Panc1 (cell line): Measurements from ENCODE around the gene SLC8B1. TPM values are rescaled to one million over a fixed set of nuclear protein-coding genes. Genes with fewer than 3 reads are reported as not detected.

Experiments
- ATAC-seq: fragments of 200-7000 bp; cut with Tn5 transposase; 2 replicates; pipeline ENCODE4 v1.9.1; 2020; ENCODE audit warnings: mild to moderate bottlenecking, moderate library complexity
- BruUV-seq: library from RNA; stranded (reverse); fragments of 400-500 nt; replicated peaks from 2 replicates; lab custom pipeline; 2021; lab: Mats Ljungman, UMichigan
- CTCF ChIA-PET: fragments of 300-600 bp; sonication (Branson Sonifier 250); formaldehyde crosslinking; loops from one replicate; lab custom pipeline; 2022; ENCODE audit warnings: antibody characterized with exemption; lab: Charles Lee
- POLR2A ChIA-PET: fragments of 300-600 bp; sonication (Branson Sonifier 250); formaldehyde crosslinking; loops from one replicate; lab custom pipeline; 2022; ENCODE audit warnings: antibody characterized with exemption; lab: Charles Lee
- DNase-seq: peaks from one replicate; pipeline ENCODE4 v3.0.0-alpha.2; 2010; ENCODE audit warnings: low read depth, low spot score
- H3K27ac ChIP-seq: 2 replicates; pipeline ENCODE4 v1.5.1; 2011; ENCODE audit warnings: mild to moderate bottlenecking, low read length, inconsistent platforms
- H3K27me3 ChIP-seq: fragments of 200-500 bp; sonication (Bioruptor generic); 2 replicates; pipeline ENCODE4 v1.6.0; 2014; ENCODE audit warnings: low read length, inconsistent platforms; ENCODE audit not compliant: control insufficient read depth, insufficient read depth
- H3K36me3 ChIP-seq: fragments of 200-500 bp; sonication (Bioruptor generic); 2 replicates; pipeline ENCODE4 v1.5.1; 2014; ENCODE audit warnings: inconsistent platforms, mild to moderate bottlenecking, low read length, moderate library complexity; ENCODE audit not compliant: control insufficient read depth, insufficient read depth
- H3K4me1 ChIP-seq: 2 replicates; pipeline ENCODE4 v1.5.1; 2011; ENCODE audit warnings: inconsistent platforms, mild to moderate bottlenecking, low read length, moderate library complexity; ENCODE audit not compliant: control insufficient read depth, insufficient read depth
- H3K4me3 ChIP-seq, 2 experiments: 2 replicates each; pipeline ENCODE4 v1.5.1; 2011 to 2012; ENCODE audit warnings: low read depth in 2 of 2, low read length in 2 of 2, mild to moderate bottlenecking in 2 of 2, inconsistent platforms in 1 of 2, moderate library complexity in 1 of 2
- H3K9me3 ChIP-seq: fragments of 200-500 bp; sonication (Bioruptor generic); 2 replicates; pipeline ENCODE4 v1.5.1; 2014; ENCODE audit warnings: low read depth, mild to moderate bottlenecking, inconsistent platforms, low read length, moderate library complexity; ENCODE audit not compliant: control insufficient read depth, insufficient read depth
- CTCF ChIP-seq: fragments of 450-650 bp; IDR thresholded peaks from 2 replicates; pipeline ENCODE4 v1.5.1; 2017; ENCODE audit warnings: mild to moderate bottlenecking
- POLR2AphosphoS5 ChIP-seq: IDR thresholded peaks from 2 replicates; pipeline ENCODE4 v1.6.1; 2012; ENCODE audit warnings: mild to moderate bottlenecking, low read depth, low read length, moderate library complexity
- REST ChIP-seq, 2 experiments: IDR thresholded peaks; 2 replicates each; pipeline ENCODE4 v1.6.1; 2011 to 2012; ENCODE audit warnings: low read depth in 2 of 2, control low read depth in 1 of 2, low read length in 1 of 2, mild to moderate bottlenecking in 1 of 2, moderate library complexity in 1 of 2; ENCODE audit not compliant: insufficient read depth in 1 of 2
- SIN3A ChIP-seq: IDR thresholded peaks from 2 replicates; pipeline ENCODE4 v1.6.1; 2012; ENCODE audit warnings: low read depth, mild to moderate bottlenecking, low read length, moderate library complexity, borderline replicate concordance; ENCODE audit not compliant: insufficient read depth
- TCF7L2 ChIP-seq: IDR thresholded peaks from 2 replicates; pipeline ENCODE4 v1.6.1; 2011; ENCODE audit warnings: mild to moderate bottlenecking, low read depth, low read length, inconsistent platforms
- in situ Hi-C: cut with HindIII; loops from 2 replicates; pipeline ENCODE4 v1.10.0; 2016; ENCODE audit warnings: low sequenced_read_pairs, low pct_unique_long_range_greater_than_20kb
- intact Hi-C: fragments of 100-400 bp; cut with micrococcal nuclease; formaldehyde crosslinking; loops from one replicate; pipeline ENCODE4 v1.10.0; 2022; ENCODE audit not compliant: unreplicated experiment
- total RNA-seq: library from RNA; stranded (reverse); gene quantifications from one replicate; pipeline ENCODE4 v1.2.1, GENCODE V29; 2021; ENCODE audit not compliant: unreplicated experiment

The SLC8B1 gene
- total RNA-seq, 1 experiment from 2014 or later = 26.7 TPM

GRCh38 chr12:113276946-113277500 lies 57.9 kb downstream of the SLC8B1 start:
- ATAC-seq (no peak), DNase-seq (no peak)
- BruUV-seq = no TSS peak
- Histone ChIP-seq H3K9me3 (no peaks in the 10 kb centered on the region), H3K4me1 (no peaks in the 10 kb centered on the region), H3K27ac (no peak overlapping the region), H3K4me3 (no peak overlapping the region), H3K27me3 (no peaks in the 10 kb centered on the region), H3K36me3 (no peaks in the 10 kb centered on the region)
- intact Hi-C loops (no loop called here), in situ Hi-C loops (no loop called here)
- no peak for TF ChIP-seq SIN3A
- CTCF ChIA-PET = no interaction called here
- POLR2A ChIA-PET = no interaction called here

GRCh38 chr12:113276306-113276705 lies 58.6 kb downstream of the SLC8B1 start:
- intact Hi-C loops (no loop called here), in situ Hi-C loops (no loop called here)
- DNase-seq = no peak
- no peaks in the 10 kb centered on the region for H3K4me1 ChIP-seq
- H3K27me3 ChIP-seq = no peaks in the 10 kb centered on the region
- H3K27ac ChIP-seq = no peak overlapping the region
- POLR2A ChIA-PET = no interaction called here
- BruUV-seq = no TSS peak
- H3K36me3 ChIP-seq = no peaks in the 10 kb centered on the region
- no peak for ATAC-seq
- CTCF ChIA-PET = no interaction called here
- no peak overlapping the region for H3K4me3 ChIP-seq
- no peak for TF ChIP-seq SIN3A
- H3K9me3 ChIP-seq = no peaks in the 10 kb centered on the region

- H3K4me3 ChIP-seq = no peak overlapping the region
- POLR2A ChIA-PET = no interaction called here
- H3K27me3 ChIP-seq = no peaks in the 10 kb centered on the region
- CTCF ChIA-PET = no interaction called here
- no peak for DNase-seq
- H3K27ac ChIP-seq = no peak overlapping the region
- in situ Hi-C loops = no loop called here
- TF ChIP-seq REST (IDR thresholded peaks at IDR 0.05; ENCODE audit: insufficient read depth in 1 of 2, low read depth in 2 of 2, low read length in 1 of 2) = no peak
- TF ChIP-seq TCF7L2 = no peak
- no peak for TF ChIP-seq POLR2AphosphoS5
- no peak for TF ChIP-seq CTCF
- TF ChIP-seq SIN3A = no peak
- BruUV-seq = no TSS peak
- no peaks in the 10 kb centered on the region for H3K9me3 ChIP-seq
- no peak for ATAC-seq
- H3K4me1 ChIP-seq = no peaks in the 10 kb centered on the region
- intact Hi-C loops = no loop called here
- H3K36me3 ChIP-seq = no peaks in the 10 kb centered on the region
Observed at GRCh38 chr12:113274848-113275247, 60.1 kb downstream of the SLC8B1 start.
